Urothelium cell line (cell line): ENCODE measurements around the gene MYO3B.
"Not testable (repeated sequence)": the region's sequence is repeated elsewhere in the genome, so short reads cannot be mapped to it uniquely, and the experiment has no call there.

Experiments
- DNase-seq: peaks from one replicate; pipeline ENCODE4 v3.0.0; 2011; ENCODE audit warnings: low spot score, mixed read lengths
- FAIRE-seq: peaks from 2 replicates; lab custom pipeline; 2011; peaks lifted over from hg19 to GRCh38; lab: Jason Lieb, UNC

The MYO3B gene

GRCh38 chr2:170535552-170535951 is 357.6 kb downstream of the MYO3B start:
- FAIRE-seq (no peak), DNase-seq (no peak)

DNA sequence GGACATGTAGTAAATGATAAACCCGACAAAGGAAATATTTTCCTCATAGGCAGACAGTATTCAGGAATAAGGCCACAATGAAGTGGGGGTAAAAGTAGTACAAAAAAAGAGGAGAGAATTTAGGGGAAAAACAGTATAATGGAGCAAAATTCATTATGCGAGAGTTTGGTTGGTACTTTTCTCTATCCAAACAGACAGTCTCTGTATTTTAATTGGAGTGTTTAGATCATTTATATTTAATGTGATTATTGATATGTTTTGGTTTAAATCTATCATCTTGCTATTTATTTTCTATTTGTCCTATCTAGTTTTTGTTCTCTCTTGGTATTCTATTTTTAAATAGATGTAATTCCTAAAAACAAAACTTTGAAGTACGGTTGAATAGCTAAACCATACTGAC is 366.9 kb downstream of the MYO3B start:
- no peak for FAIRE-seq
- DNase-seq, result no peak

DNA sequence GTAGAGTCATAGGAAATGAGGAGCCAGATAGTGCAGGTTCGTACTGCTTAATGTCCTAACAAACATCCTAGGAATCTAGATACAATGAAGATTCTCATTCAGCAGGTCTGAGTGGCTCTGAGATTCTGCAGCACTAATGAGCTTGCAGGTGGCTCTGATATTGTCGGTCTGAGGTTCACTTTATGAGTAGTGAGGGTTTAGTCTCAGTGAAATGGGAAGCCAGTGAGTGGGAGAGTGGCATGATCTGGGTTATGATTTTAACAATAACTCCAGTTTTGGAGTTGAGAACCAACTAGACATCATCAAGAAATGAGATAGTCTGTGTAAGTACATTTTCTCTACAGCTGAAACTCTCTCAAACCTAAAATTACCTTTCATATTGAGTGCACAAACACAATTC is 370.4 kb downstream of the MYO3B start:
- DNase-seq, result no peak
- FAIRE-seq, result no peak

DNA sequence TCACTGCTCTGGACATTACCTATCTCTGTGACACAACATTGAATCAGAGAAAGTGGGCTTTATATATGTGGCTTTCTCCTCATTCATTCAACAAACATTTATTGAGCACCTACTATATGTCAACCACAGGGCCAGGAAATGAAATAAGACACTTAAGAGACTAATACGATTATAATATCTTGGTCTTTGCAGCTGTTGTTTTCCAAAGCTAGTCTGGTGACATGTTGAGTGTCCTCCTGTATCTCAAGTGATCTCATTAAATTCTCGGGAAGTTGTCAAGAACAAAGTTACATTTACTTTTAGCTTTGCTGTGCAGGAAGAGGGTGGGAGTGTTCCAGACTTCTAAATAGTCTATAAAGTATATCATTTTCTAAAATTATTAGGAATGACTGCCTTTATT is 372.6 kb downstream of the MYO3B start:
- DNase-seq (no peak), FAIRE-seq (no peak)

DNA sequence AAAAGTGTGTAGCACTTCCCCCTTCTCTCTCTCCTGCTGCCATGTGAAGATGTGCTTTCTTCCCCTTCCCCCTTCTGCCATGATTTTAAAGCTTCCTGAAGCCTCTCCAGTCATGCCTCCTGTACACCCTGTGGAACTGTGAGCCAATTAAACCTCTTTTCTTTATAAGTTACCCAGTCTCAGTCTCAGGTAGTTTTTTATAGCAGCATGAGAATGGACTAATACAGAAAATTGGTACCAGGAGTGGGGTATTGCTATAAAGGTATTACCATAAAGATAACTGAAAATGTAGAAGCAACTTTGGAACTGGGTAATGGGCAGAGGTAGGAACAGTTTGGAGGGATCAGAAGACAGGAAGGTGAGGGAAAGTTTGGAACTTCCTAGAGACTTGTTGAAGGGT is 374.0 kb downstream of the MYO3B start:
- FAIRE-seq, DNase-seq: not testable (repeated sequence)

GRCh38 chr2:170553748-170554147 is 375.8 kb downstream of the MYO3B start:
- FAIRE-seq, result no peak
- no peak for DNase-seq

GRCh38 chr2:170554278-170554955 is 376.5 kb downstream of the MYO3B start:
- DNase-seq, result peak; percentile 49
- FAIRE-seq, result no peak

DNA sequence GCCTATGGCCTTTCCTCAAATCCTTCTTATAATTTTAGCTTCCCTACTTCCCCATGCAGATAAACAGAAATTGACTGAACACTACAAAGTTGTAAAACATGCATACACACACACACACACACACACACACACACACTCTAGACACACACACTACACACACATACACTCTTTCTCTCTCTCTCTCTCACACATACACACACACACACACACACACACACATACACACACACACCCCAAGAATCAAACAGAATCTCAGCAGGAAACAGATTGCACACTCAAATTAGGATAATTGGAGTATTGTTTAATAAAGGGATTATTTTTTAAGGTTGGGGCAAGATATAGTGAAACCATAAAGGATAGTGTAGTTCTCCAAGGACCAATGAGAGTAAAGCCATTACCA is 385.0 kb downstream of the MYO3B start:
- FAIRE-seq (no peak), DNase-seq (no peak)

GRCh38 chr2:170563401-170563800 is 385.5 kb downstream of the MYO3B start:
- no peak for FAIRE-seq
- no peak for DNase-seq

DNA sequence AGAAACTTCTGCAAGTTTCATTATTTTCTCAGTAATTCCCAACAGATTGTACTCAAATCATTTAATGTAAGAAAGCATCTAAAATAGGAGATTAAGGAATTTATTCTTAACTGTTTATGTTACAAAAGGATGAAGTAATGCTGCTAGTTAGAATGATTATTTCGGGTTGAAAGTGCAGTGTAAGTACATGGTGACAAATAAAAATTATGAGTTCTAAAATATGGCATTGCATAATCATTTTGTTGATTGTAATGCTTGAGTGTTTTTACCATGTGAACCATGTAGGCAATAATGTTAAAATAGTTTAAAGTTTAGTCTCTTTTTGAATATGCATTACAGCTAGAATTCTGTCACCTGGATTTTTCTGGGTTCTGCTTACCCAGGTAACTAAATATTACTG is 388.2 kb downstream of the MYO3B start:
- FAIRE-seq (no peak), DNase-seq (no peak)

DNA sequence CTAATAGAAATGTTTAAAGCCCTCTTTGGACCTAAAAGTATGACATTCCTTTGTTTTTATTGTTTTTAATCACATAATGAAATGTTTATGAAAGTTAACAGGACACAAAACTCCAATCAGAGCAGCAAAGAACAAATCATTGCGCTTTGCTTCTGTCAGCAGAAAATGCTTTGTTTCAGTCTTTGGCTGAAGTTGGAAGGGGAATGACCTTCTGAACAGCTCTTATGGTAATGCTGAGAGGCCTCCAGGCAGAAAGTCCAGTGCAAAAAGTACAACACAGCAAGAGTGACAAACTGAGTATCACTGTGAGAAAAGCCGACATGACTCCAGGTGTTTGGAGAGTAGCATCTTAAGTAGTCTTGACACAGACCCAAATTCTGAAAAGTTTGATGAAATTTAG is 389.5 kb downstream of the MYO3B start:
- FAIRE-seq (no peak), DNase-seq (no peak)

DNA sequence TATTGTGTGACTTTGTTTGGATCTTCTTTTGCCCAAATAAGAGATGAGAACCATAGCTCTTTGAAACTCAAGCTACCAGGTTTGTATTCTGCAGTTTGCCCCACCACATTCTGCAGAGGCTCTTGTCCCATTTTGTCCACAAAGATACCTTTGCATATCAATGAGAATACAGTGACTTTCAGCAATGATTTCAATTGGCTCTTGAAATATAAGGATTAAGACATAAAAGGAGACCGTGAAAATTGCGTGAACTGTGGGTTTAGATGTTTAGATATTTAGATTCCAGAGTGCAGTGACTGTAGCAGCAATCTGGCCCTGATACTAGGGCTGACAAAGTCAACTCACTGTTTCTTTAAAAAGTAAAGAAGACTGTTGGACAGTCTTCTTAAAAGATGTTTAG is 390.6 kb downstream of the MYO3B start:
- no peak for DNase-seq
- no peak for FAIRE-seq

- DNase-seq (no peak), FAIRE-seq (no peak)
These were observed 393.7 kb downstream of the MYO3B start for GRCh38 chr2:170571612-170572011.

- FAIRE-seq (no peak), DNase-seq (no peak)
These were observed 395.7 kb downstream of the MYO3B start for GRCh38 chr2:170573671-170574070.

DNA sequence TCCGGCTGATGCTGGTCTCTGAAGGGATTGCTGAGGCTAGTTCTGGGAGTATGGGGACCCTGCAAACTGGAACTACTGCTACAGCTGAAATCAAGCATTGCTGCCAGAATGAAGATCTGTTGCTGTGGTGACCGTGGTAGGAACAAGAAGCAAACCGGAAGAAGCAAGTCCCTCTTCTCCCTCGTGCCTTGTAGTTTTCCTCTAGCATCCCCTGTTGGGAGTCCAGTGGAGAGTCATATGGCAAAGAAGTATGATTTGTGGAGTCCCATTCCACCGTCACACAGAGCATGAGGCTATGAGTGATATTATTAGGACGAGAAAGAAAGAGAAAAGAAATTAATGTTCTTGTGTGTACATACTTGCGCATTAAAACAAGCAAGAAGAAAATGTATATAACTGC is 398.3 kb downstream of the MYO3B start:
- FAIRE-seq, result no peak

DNA sequence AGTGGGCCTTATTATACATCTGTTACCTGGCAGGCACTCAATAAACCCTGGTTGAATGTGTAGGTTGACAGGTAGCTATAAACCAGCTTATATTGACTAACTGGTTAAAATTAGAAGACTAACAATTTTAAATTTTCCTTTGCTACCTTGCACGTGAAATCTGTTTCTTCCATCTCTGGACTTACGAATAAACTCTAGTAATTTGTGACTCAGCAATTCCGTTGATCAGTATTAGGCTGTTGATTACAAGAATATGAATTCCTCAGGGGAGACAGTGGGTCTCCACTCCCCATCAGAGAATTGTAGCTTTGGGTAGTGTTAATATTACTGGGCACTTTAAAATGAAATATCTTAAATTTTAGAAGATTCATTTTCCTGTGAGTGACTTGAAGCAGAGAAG is 399.4 kb downstream of the MYO3B start:
- DNase-seq, result no peak
- FAIRE-seq, result no peak

More for the DNA sequence above, 398.3 kb downstream of the MYO3B start:
- no peak for DNase-seq

DNA sequence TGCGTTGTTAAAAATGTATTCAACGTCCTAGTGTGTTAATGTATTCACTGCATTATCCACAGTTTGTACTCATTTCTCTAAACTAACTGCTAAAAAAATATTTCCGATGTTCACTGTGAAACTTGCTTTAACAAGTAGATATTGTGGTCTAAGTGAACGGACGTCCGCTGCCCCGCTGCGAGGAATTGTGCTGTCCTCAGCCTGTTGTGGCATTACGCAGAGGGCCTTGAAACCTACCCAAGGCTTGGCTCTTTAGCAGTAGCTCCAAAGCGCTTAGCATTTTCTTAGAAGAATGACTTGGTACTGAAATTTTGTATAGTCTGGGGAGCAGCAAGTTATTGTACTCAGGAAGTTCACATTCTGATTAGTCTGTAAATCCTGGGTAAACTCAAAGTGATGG is 400.7 kb downstream of the MYO3B start:
- no peak for FAIRE-seq
- DNase-seq, result no peak

- no peak for FAIRE-seq
- no peak for DNase-seq
These were observed 401.6 kb downstream of the MYO3B start for GRCh38 chr2:170579511-170579910.

DNA sequence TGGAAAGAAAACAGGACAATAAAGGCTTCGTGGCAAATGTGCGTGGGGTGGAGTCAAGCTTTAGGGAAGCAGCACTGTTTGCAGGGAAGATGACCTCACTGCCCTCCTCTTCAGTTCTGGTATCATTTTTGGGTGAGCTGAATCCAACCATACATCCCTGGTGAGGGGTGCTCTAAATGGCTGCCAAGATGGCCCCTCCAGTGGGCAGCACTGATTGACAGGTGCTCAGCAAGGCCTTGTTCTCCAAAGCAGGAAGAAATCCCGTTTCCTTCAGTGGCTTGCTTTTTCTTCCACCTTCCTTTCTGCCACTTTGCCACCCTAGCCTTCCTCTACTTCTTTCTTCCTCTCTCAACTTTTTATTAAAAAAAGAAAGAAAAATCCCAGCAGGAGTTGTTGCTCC is 404.4 kb downstream of the MYO3B start:
- FAIRE-seq, result no peak
- no peak for DNase-seq

GRCh38 chr2:170582751-170583463 is 405.0 kb downstream of the MYO3B start:
- FAIRE-seq, result no peak

DNA sequence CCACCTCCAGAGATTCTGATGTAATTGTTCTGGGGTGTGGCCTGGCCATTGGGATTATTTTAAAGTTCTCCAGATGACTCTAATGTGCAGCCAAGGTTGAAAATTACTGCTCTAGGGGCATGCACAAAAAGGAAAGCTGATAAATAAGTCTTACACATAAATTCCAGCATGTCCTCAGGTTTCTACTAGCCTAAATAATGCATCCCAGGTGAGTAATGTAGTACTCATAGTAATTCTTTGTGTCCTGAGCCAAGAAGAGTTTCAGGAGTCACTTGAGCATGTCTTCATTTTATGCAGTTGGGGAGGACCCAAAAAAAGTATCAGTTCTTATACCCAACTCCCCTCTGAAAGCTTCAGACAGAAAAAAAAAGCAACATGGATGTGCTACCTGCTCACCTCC is 407.1 kb downstream of the MYO3B start:
- DNase-seq (no peak), FAIRE-seq (no peak)

More at GRCh38 chr2:170582751-170583463, 405.0 kb downstream of the MYO3B start:
- DNase-seq, result peak; percentile 12

DNA sequence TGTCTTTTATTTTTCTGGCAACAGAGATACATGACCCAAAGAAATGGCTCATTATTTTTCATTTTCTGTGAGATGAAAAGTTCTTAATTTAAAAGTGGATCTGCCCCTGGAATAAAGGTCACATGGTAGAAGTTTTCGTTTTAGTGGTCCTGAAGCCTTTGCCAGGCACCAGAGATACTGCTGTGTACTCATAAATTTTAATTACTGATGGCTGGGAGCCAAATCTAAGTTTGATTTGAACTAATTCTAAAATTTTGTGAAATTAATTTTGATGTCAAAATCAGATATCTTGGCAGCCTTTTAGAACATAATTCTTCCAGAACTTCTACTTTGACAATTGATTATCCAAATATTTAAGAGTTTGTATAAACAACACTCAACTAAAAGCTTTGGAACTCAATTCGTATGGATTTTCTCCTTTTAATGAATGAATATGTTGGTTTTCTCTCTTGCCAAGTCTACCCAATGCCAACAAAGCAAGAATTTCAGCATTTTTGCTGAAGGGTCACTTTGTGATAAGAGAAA is 408.7 kb downstream of the MYO3B start:
- FAIRE-seq (no peak), DNase-seq (no peak)
